ENCODE measurements around the gene FOXA3.

FOXA3 gene

DNA sequence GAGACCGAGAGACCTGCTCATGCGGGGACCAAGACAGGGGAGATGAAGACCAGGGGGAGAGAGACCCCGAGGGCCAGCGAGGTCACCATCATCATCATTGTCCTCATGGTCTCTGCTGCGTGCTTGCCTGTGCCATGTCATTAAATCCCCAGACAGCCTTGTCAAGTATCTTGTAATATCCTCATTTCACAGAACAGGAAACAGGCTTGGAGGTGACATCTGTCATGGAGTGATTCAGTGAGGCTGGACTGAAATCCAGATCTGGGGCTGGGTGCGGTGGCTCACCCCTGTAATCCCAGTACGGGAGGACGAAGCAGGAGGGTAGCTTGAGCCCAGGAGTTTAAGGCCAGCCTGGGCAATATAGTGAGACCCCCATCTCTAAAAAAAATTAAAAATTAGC is 56.3 kb downstream of the FOXA3 start:
- no peak for TF ChIP-seq CTCF (IDR thresholded peaks at IDR 0.05; ENCODE audit: low read depth, low read length)
- in situ Hi-C loops (cut with HindIII; ENCODE audit: low sequenced_read_pairs), result no loop called here
- DNase-seq (ENCODE audit: low read depth, low spot score), result no peak
- H3K4me3 ChIP-seq (ENCODE audit: low read depth, low read length), result no peak overlapping the region

DNA sequence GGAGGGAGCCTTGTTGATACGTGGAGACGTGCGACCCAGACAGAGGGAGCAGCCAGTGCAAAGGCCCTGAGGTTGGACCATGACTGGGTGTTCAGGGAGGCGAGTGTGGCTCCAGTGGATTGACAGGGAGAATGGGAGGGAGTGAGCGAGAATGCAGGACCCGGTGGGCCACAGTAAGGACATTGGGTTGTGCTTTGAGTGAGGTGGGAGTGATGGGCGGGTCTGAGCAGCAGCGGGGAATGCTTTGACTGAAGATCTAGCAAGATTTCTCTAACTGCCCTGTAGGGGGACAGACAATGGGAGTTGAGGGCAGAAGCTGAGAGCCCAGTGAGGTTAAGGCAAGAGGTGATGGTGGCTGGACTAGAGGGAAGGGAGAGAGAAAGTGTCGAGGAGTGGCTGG is 58.2 kb downstream of the FOXA3 start:
- peak; percentile 26 for TF ChIP-seq CTCF (IDR thresholded peaks at IDR 0.05; ENCODE audit: low read depth, low read length)
- DNase-seq (ENCODE audit: low read depth, low spot score), result no peak
- in situ Hi-C loops (cut with HindIII; ENCODE audit: low sequenced_read_pairs), result no loop called here
- H3K4me3 ChIP-seq (ENCODE audit: low read depth, low read length), result no peak overlapping the region
